H4 (cell line): ENCODE data around the gene MRRF. TPM values are rescaled to one million over a fixed set of nuclear protein-coding genes. Genes with fewer than 3 reads are reported as not detected.
A peak's percentile ranks its signal among the peaks of the same experiment; 100 is the strongest.

Experiments
- DNase-seq: peaks from one replicate; pipeline ENCODE4 v3.0.0-alpha.2; 2015; ENCODE audit warnings: low spot score
- total RNA-seq: library from RNA; depleted of rRNA; stranded (reverse); fragments of >200 nt; shearing (Covaris generic); gene quantifications from 2 replicates; pipeline ENCODE4 v1.2.3, GENCODE V29; 2014; rRNA removed

MRRF gene, protein sequence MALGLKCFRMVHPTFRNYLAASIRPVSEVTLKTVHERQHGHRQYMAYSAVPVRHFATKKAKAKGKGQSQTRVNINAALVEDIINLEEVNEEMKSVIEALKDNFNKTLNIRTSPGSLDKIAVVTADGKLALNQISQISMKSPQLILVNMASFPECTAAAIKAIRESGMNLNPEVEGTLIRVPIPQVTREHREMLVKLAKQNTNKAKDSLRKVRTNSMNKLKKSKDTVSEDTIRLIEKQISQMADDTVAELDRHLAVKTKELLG
- 74.0 and 77.7 TPM in 2 replicates for total RNA-seq

DNA sequence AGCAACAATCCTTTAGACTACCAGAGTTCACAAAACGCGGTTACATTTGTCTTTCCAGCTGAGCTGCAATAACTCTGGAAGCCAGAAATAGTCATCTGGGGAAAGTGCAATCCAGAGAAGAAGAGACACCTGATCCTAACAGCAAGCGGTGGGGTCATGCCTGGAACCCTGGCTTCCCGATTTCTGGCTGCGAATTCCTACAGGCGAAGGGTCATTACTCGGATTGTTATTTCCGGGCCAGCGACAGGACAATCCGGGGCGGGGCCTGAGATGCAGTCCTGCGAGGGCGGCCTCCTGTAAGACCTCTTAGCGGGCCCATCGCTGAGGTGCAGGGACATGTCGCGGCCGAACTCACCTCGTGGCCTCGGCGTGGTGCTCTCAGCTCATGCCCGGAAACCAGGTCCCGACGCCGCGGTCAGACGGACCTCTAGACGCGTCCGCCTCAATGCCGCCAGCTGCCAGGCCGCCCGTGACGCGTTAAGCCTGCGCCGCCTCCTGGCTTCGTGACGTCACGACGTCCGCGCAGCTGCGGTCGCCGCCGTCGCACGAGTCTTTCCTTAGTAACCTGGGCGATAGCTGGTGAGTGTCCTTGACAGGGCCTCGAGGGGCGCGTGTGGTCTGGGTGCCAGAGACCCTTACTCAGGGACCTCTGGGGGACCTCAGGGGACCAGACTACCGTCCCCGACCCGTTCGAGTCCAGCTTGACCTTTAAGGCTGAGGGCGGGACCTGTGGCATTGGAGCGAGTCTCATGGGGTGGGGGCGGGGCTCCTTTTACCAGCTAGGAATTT, at the start of gene MRRF, which contains the start of gene RBM18:
Gene MRRF, plus strand, starts transcription at position 523 of the 789 bp plus-strand sequence. CDS start 6,010 bp downstream, outside the sequence.
Gene RBM18, minus strand, starts transcription at position 481 of the 789 bp plus-strand sequence. CDS start 3,348 bp downstream, outside the sequence.
- peak; percentile 92 for DNase-seq

DNA sequence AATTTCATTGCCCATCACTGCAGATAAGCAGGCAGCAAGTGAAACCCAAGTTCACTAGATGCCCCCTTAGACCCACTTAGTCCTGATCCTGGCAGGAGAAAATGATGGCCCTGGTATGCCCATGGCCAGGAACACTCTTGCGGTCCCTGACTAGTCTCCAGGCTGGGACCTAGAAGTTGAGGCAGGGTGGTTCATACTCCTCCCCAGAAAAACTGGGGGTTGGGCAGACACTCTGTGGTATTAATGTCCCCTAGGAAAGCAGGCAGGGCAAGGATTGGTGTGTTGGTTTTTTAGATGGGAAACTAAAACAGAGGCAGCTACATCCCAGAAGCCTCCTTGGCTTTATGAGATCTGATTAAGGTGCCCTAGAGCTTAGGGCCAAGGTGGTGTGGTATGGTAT, 49.0 kb upstream of the MRRF start:
- no peak for DNase-seq

DNA sequence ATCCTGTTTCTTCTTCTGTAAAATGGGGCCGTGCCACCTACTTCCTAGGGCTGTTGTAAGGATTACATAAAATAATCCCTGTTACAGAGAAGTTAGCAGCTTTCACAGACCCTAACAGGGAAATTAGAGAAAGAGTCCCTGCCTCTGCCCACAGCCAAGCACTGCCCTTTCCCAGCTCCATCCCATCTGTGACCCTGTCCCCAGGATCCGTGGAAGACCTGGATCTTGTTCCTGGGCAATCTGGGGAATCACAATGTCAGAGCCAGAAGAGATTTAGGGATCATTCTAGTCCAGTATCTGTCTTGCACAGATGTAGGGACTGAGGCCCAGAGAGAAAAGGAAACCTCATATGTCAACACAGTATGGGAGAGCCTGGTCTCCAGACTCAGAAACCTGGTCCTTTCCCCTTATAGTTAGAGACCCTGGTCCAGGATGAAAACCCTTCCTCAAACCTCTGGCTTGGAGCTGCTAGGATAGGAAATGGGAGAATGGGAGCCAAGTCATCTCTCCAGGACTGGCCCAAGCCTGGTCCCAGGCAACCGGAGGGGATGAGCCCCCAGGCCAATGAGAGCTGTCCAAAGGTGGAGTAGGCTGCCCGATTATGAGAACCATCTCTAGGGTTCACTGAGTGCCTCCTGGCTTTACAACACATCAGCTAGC, 48.4 kb upstream of the MRRF start:
- DNase-seq, result no peak

DNA sequence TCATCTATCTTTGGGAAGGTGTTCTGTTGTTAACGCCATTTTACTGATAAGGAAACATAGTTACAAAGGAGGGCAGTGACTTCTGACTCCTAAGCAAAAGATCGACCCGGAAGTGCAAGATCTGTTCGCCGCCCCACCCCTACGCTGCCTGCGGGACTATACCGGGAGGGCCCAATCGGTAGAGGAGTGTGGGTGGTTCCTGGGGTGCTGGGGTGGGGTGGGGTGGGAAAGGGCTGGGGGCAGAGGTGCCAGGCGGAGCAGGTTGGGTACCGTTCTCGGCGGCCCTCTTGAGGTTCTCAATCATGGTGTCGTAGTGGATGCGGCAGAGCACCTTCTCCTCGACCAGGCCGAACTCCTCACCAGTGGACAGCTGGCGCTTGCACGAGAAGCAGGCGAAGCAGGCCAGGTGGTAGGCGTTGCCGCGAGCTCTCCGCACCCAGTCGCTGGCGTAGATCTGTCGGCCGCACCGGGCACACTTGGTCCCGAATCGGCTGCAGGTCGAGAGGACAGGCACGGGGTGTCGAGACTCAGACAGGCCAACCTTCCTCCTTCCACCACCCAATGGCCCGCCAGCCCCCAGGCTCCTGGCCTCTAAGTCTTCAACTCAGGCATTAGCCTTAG, 47.8 kb upstream of the MRRF start:
- DNase-seq, result no peak

DNA sequence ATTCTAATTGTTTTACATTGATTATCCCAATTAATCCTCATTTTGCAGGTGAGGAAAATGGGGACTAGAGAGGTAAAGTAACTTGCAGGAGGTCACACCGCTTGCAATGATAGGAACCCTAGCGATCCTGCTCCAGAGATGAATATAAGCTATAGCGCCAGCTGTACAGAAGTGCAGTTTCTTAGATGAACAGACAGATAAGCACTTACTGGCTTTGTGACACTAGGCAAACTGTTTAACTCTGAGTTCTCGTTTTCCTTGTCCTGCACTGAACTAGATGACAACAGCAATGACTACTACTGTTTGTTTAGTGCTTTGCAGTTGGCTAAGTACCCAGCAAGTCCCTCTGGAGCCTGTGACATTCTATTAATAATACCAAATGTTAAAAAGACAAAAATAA, 47.0 kb upstream of the MRRF start:
- no peak for DNase-seq

DNA sequence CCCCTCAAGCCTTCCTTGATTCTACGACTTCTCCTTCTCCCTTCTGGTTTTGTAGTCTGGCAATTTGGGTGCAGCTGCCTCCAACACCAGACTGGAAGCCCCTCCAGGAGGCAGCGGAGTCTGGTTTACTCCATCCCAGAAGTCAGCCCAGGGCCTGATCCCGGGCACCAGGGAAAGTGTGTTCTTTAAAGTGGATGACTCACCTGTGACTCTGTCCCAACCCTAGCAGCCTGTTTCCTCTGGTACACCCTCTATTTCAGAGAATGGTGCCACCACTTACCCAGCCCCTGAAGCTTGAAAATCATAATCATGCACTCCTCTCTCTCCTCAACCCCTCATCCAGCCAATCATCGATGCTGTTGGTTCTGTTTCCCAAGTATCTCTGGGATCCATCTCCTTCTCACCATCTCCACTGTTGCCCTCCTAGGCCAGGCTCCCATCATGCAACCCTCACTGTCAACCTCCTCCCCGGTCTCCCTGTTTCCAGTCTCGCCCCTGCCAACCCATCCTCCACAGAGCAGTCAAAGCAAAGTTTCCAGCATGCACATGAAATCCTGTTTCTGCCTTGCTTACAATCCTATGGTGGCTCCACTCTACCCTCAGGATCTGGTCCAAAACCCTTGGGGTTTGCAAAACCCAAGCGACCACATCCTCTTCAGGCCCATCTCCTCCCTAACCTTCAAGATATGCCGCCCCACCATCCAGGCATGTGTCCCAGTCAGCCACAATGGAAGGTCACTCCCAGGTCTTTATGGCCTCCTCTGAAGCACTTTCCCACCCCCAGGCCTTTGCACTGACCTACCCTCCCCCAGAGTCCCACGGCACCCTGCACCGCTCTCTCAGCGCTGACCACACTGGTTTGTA, 46.4 kb upstream of the MRRF start:
- DNase-seq, result no peak

DNA sequence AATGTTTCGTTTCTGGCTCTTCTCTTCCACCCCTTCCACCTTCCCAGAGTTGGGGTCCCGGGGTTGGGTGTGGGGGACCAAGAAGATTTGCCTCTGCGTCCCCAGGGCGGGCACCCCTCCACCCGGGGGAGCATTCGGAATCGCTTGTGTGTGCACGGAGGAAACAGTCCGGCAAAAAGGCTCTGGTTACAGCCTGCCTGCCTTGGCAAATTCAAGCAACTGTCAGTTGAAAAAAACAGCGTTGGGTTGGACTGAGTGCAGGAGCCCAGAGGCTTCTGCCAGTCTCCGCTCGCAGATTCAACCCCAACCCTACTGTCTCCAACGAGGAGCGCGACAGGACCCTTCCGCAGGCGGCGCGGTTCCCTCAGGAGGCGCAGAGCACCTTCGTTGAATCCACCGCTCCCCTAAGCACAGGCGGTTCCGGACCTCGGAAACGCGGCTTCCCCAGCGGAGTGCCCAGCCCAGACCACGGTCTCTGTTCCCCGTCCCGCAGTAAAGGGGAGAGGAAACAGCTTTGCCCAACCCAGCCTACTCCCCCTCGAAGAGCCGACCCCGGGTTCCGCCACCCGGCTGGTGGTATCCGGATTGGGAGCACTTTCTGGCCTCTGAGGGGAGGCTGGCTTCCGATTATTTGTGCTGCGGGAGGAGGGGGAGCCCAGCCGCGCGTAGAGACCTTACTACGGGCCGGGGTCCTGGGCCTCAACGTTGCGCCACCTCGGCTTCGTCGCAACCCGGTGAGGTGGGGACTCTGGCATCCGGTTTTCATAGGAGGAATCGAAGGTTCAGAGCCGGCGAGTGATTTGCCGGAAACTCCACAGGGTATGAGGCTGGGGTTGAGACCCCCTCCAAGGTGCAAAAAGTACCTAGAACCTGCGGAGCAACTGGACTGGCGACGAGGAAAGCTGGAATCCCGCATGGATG, 45.5 kb upstream of the MRRF start:
- no peak for DNase-seq

DNA sequence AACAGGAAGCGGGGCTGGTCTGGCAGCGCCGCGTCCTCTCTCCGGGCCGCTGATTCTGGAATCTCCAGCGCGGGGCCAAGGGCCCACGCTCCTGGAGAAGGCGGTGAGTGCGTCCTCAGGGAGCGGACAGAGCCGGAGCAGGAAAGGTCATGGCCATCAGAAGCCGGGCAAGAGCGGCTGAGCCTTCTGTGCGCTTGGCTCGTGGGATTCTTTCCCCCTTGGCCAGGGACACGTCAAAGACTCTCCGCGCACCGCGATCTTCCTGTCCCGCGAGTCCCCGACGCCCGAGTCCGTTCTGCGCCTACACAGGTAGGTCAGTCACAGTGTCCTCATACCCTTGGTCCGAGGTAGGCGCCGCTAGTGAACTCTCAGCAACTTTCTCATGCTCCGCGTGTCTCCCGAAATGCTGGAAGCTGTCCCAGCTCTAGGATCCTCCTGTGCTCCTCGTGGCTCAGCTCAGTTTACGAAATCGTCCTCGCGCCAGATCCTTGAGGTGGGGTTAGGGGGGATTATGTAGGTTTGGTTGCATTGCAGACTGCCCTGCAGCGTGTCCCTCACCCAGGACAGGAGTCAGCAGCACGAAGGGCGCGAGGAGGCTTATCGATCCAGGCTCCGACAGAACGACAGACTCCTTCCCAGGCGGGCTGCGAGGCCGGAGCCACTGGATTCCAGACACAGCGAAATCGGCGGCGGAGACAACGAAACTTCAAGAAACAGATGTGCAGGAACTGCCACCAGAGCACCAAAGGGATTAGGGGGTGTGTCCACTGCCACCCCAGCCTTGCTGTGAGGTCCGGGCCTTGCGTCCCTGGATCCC, 44.6 kb upstream of the MRRF start:
- no peak for DNase-seq

DNA sequence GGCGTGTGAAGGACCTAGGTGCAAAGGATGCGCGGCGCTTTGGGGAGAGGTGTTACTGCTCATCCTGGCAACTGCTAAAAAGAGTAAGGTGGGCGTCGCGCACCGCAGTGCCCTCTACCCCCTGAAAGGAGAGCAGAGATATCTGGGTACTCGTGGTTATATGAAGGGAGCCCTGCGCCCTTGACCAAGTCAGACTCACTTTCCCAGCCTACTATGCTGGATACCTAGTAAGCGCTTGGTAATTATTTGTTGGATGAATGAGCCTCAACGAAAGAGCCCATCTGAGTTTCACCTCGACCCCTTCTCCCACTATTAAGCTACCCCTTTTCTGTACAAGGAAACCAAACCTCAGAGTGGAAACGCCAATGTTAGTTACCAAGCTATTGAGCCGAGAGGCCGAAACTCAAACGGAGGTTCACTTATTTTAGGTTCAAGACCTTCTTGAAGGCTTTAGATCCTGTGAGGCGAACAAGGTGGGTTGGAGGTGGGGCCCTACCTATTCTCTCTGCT, 44.0 kb upstream of the MRRF start:
- DNase-seq, result no peak

DNA sequence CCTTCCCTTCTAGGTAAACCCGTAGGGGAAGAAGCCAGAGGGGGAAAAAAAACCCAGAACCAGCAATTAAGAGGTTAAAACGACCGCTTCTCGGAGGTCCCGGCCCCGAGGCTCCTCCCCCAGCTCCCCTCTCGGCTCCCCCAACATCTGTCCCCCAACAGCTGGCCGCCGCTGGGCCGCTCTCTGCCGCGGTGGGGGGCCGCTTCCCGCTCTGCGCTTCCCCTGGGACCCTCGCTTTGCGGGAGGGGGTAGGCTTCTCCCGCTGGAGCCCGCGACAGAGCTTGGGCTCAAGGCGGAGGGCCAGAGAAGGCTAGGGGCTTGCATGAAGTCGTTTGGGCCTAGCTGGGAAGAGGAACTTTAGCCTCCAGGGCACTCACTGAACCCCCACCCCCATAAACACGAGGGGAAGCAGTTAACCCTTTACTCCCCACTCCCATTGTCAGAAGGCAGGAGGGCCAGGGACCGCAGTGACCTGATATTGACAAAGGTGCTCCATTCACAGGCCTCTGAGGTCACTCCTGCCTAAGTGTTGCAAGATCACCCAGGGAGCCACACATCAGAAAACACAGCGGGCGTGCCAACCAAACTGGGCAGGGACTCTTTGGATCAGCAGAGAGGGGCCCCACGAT, 43.4 kb upstream of the MRRF start:
- DNase-seq, result no peak

DNA sequence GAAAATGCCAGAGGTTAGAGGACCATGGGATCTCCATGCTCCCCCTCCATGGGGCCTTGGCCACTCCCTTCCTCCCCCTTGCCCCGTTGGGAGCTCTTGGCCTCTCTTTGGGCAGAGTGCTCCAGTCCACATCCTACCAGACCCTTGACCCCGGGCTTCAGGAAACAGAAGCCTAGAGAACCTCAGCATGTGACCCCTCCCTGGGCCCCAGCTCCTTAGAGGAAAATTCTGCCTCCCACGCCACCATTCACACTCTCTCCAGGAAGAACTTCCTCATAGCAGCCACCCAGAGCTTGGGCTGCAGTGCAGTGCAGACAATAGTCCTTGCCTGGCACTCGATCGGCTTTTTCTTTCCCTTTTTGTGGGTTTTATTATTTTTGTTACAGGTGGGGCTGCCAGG, 41.9 kb upstream of the MRRF start:
- DNase-seq, result no peak

DNA sequence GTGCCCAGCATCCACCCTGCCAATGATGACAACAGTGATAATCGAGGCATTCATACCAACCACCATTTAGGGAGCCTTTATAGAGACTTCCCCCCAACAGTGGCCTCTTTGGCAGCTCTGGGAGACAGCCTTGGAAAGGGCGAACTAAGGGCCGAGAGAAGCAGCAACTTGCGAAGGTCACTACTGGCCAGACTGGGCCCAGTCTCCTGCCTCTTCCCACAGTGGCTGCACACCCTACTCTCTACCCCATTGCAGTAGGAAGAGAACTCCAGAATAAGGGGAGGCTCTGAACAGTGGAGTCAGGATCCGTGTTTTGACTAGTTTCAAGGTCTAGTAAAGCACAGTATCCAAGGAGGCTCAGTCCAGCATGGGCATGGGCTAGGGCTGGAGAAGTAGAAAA, 41.2 kb upstream of the MRRF start:
- DNase-seq, result no peak

DNA sequence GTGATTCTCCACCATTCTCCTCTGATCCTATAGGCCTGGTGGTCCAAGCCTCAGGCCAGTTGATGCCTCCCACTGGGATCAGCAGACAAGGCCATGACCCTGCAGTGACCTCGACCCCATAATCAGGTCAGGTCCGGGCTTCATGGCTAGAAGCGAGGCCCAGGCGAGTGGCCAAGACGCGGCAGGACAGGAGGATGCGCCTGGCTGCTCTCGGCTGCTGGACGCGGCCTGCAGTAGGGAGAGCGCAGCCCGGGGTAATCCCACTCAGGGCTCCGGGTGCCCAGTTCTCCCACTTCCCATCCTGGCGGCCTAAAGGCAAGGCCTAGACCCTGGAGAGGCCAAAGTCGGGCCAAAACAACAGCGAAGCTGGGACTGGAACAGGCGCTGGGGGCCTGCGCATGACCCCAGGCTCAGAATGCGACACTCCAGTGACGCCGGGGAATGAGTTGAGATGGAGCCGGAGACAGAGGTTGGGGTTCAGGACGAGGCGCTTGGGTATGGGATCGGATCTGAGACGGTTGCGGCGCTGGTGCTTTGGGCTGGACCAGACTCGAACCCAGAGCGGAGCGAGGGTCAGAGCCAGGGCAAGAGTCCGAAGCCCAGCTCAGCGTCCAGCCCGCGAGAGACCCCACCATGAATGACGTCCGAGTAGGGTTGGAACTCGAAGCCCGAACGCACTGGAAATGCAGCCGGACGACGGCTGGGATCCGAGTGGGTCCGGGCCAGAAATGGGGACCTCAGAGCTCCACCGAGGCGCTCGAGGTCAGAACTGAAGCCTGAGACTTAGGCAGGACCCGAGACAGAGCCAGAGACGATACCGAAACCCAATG, 39.2 kb upstream of the MRRF start:
- no peak for DNase-seq

DNA sequence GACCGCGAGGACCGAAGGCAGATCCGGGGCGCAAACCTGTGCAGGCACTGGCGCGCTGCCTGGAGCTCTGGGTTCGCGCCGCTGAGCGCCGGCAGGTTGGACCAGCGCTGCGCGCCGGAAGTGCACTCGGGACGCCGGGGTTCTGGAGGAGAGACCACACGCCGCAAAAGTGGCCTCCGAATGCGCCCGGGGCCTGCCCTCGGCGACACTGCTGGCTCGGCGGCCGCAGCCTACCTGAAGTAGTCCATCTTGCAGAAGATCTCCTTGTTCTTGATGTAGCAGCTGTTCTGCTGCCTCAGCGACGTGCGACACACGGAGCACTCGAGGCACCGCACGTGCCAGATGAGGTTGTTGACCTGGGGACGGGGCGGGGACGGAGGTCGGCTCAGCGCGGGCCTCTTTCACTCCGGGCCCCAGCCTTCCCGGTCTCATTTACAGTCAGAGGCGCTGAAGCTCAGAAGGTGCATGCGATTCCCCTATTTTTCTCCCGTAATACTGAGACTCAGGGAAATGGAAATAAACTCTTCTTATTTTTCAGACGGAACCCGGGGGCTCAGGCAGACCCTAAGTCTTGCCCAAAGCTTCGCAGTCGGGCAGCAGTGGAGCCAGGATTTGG, 38.4 kb upstream of the MRRF start:
- DNase-seq, result no peak

DNA sequence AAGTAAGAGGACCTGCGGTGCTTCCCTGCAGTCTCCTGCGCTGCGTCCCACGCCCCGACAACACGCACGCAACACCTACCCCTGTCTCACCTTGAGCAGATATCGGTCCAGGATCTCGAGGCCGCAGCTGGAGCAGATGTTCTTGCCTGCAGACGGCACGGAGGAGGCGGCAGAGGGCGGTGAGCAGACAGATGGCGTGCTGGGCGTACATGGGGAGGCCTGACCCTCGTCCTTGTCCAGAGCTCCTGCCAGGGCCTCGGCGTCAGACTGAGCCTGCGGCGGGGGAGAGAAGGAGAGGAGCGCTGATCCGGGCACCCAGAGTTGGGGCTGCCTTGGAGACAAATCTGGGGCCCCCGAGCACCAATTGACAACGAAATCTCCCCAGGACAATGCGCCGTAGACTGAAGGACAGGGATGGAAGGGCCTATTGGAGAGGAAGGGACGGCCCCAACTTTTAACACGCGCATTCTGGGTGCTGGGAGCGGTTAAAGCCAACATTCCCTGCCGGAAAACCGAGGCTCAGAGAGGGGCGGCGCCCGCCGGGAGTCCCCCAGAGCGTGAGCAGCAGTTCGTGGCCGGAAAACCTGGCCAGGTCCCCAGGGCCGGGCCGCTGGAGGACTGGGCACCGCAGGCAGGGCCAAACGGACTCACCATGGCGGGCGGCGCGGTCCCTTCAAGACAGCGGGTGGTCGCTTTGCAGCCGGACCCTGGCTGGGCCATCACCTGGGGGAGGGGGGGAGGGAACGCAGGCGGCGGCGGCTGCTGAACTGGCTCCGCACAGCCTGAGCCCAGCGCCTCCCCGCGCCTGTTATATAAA, 37.7 kb upstream of the MRRF start:
- no peak for DNase-seq

DNA sequence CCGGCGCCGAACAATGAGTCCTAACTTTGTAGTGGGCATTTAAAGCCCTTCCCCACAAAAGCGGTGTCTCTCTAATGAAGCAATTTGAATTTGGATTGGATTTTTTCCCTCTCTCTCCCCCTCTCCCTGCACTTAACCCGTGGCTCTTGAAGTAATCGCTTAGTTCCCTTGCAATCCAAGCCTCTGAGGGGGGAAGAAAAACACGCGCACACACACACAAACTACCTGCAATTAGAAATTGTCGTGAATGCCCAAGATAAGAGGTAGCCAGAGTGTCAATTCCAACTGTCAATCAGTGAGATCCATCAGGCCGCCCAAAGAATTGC, 37.1 kb upstream of the MRRF start:
- no peak for DNase-seq

DNA sequence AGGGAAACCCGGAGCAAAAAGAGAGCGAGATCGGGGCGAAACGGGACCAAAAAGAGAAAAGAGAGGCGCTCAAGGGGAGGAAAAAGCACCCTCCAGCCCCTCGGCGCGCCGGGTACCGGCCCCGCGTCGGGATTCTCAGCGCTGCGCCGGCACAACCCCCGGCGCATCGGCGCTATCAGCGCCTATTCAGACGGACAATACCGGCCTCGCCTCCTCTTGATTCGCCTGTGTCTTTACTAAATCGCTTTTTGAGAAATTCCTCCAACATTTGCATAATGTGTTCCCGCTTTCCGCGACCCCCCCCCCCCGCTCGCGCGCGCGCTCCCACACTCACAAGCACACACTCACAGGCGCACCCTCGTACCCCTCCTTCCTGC, 36.5 kb upstream of the MRRF start:
- DNase-seq, result no peak
